Testis (tissue), 3 donors: ENCODE data around the gene SURF2. TPM values are rescaled to one million over a fixed set of nuclear protein-coding genes. Genes with fewer than 3 reads are reported as not detected.

Experiments used
- DNase-seq: peaks from one replicate; pipeline ENCODE4 v3.0.0-alpha.2; 2019
- H3K27ac ChIP-seq, 2 donors: fragments of 200-600 bp; sonication (generic); one replicate each; pipeline ENCODE4 v1.5.1; 2019
- H3K27me3 ChIP-seq: fragments of 200-600 bp; sonication (generic); one replicate; pipeline ENCODE4 v1.5.1; 2019
- H3K36me3 ChIP-seq: fragments of 200-600 bp; sonication (generic); one replicate; pipeline ENCODE4 v1.5.1; 2017; ENCODE audit warnings: low read depth; ENCODE audit errors: missing control alignments
- H3K4me1 ChIP-seq: fragments of 200-600 bp; sonication (generic); one replicate; pipeline ENCODE4 v1.5.1; 2019
- H3K4me3 ChIP-seq, 2 donors: fragments of 200-600 bp; sonication (generic); one replicate each; pipeline ENCODE4 v1.5.1; 2017 to 2019
- H3K9me3 ChIP-seq: fragments of 200-600 bp; sonication (generic); one replicate; pipeline ENCODE4 v1.5.1; 2017
- CTCF ChIP-seq, 3 experiments: fragments of 450-650 bp in 2 of 3; fragments of 200-600 bp in 1 of 3; sonication (generic) in 1 of 3; IDR thresholded peaks; one replicate each; pipeline ENCODE4 v1.5.1; 2016 to 2019; ENCODE audit warnings: antibody characterized with exemption in 3 of 3, mild to moderate bottlenecking in 2 of 3, moderate library complexity in 1 of 3
- POLR2A ChIP-seq: fragments of 450-650 bp; IDR thresholded peaks from one replicate; pipeline ENCODE4 v1.6.1; 2017; ENCODE audit warnings: antibody characterized with exemption, mild to moderate bottlenecking, moderate library complexity
- WGBS, 2 donors: methylation state at CpG; one replicate each; pipeline ENCODE4 v1.1.5; 2018; 5-methylcytosine and 5-hydroxymethylcytosine counted together
- intact Hi-C: fragments of 100-400 bp; cut with DNase I; formaldehyde crosslinking; loops from one replicate; pipeline ENCODE4 v1.15.1; 2023; ENCODE audit warnings: low total_unique reads
- polyA plus RNA-seq: library from polyadenylated mRNA; stranded (reverse); fragments of 350-450 nt; fragmentation: Illumina TruSeq; extraction: RNeasy Lipid Tissue Mini Kit (QIAGEN cat#74804); gene quantifications from one replicate; pipeline ENCODE4 v1.2.3, GENCODE V29; 2014; ENCODE audit warnings: low read depth, low replicate concordance; ENCODE audit not compliant: insufficient read depth
- total RNA-seq, 2 donors: library from RNA; depleted of rRNA; stranded (reverse); fragments of >200 nt; gene quantifications; one replicate each; pipeline ENCODE4 v1.2.3, GENCODE V29; 2016

The SURF2 gene
- total and polyA plus RNA-seq, 3 donors from 2014 or later: 103 to 160 (median 121) TPM

DNA sequence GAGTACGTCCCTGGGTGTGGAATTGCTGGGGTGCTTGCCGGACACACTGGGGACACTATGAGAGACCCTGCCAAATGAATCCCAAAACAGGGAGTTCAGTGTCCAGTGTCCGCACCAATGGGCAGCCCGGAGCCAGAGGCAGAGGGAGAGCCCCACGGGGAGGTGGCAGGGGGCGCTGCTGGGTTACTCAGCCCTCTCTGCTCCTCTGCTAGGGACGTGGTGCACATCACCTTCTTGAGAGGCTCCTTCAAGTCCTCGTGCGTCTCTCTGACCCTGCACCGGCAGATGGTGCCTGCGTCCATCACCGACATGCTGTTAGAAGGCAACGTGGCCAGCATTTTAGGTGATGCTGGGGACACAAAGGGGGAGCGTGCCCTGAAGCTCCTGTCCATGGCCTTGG, 40.6 kb downstream of the SURF2 start:
- no peaks in the 10 kb centered on the region for H3K9me3 ChIP-seq
- no peaks in the 10 kb centered on the region for H3K27me3 ChIP-seq
- no peak overlapping the region for H3K4me3 ChIP-seq
- TF ChIP-seq POLR2A (no peak), CTCF (IDR thresholded peaks at IDR 0.05) (no peak)
- DNase-seq: peak; percentile 28
- H3K36me3 ChIP-seq: no peaks in the 10 kb centered on the region
- intact Hi-C loops: no loop called here
- H3K4me1 ChIP-seq: no peaks in the 10 kb centered on the region
- 62 to 67% methylated on average over 3 to 14 of the region's 14 CpGs for WGBS, 2 donors
- no peak overlapping the region for H3K27ac ChIP-seq

GRCh38 chr9:133397370-133397769, 41.0 kb downstream of the SURF2 start:
- no peak for DNase-seq
- 83 to 84% methylated on average over 6 of the region's 6 CpGs for WGBS, 2 donors
- no peak overlapping the region for H3K4me3 ChIP-seq
- intact Hi-C loops: no loop called here
- no peaks in the 10 kb centered on the region for H3K9me3 ChIP-seq
- H3K4me1 ChIP-seq: no peaks in the 10 kb centered on the region
- H3K27me3 ChIP-seq: no peaks in the 10 kb centered on the region
- H3K36me3 ChIP-seq: no peaks in the 10 kb centered on the region
- no peak for TF ChIP-seq POLR2A
- TF ChIP-seq CTCF (IDR thresholded peaks at IDR 0.05): no peak
- H3K27ac ChIP-seq: no peak overlapping the region

DNA sequence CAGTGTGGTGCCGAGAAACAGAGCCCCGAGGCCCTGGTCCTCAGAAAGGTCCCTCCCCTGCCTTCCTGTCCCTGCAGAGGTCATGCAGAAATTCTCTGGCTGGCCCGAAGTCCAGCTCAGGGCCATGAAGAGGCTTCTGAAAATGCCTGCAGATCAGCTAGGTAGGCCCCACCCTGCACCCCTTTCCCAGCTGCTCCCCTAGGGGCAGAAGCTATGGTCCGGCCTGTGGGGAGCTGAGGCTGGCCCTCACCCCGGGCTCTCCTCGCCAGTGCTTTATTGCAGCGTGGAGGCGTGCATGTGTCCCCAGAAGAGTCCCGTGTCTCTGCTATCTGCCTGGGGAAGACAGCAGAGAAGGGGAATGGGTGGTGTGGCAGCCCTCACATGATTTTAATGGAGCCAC, 41.5 kb downstream of the SURF2 start:
- no peak for DNase-seq
- TF ChIP-seq POLR2A: no peak
- no peak for TF ChIP-seq CTCF (IDR thresholded peaks at IDR 0.05)
- no peaks in the 10 kb centered on the region for H3K36me3 ChIP-seq
- no peak overlapping the region for H3K27ac ChIP-seq
- no peak overlapping the region for H3K4me3 ChIP-seq
- no peaks in the 10 kb centered on the region for H3K9me3 ChIP-seq
- H3K27me3 ChIP-seq: no peaks in the 10 kb centered on the region
- no peaks in the 10 kb centered on the region for H3K4me1 ChIP-seq
- WGBS, 2 donors: 68 to 69% methylated on average over 8 to 9 of the region's 9 CpGs
- intact Hi-C loops: no loop called here

DNA sequence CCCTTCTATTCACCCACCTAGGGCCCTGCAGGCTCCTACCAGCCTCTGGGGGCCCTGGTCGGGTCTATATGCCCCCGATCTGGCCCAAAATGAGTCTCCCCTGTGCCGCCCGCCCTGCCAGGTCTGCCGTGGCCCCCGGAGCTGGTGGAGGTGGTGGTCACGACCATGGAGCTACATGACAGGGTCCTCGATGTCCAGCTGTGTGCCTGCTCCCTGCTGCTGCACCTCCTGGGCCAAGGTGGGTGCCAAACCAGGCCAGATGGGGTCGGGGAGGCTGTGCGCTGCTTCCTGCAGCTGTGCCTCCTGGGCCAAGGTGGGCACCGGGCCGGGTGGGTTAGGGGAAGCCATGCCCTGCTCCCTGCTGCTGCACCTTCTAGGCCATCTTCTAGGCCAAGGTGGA, 43.9 kb downstream of the SURF2 start:
- Histone ChIP-seq H3K4me3 (no peak overlapping the region), H3K27me3 (no peaks in the 10 kb centered on the region), H3K27ac (no peak overlapping the region), H3K36me3 (no peaks in the 10 kb centered on the region), H3K9me3 (no peaks in the 10 kb centered on the region), H3K4me1 (no peaks in the 10 kb centered on the region)
- intact Hi-C loops: no loop called here
- no peak for DNase-seq
- TF ChIP-seq CTCF (IDR thresholded peaks at IDR 0.05) (no peak), POLR2A (no peak)
- 89 to 90% methylated on average over 2 to 12 of the region's 12 CpGs for WGBS, 2 donors

DNA sequence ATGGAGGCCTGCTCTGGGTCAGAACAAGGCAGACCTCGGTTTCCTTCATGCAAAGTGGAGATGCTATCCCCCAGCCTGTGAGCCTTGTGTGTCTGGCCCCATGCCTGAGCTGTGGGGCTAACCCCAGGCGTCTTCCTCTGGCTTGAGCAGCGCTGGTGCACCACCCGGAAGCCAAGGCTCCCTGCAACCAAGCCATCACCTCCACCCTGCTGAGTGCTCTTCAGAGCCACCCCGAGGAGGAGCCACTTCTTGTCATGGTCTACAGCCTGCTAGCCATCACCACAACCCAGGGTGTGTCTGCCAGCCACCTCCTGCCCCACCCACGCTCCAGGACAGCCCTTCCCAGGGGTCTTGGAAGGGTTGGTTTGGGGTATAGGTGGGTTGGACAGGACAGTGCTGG, 45.2 kb downstream of the SURF2 start:
- H3K9me3 ChIP-seq: no peaks in the 10 kb centered on the region
- no peak for TF ChIP-seq CTCF (IDR thresholded peaks at IDR 0.05)
- no peak for TF ChIP-seq POLR2A
- intact Hi-C loops: no loop called here
- H3K4me1 ChIP-seq: no peaks in the 10 kb centered on the region
- DNase-seq: no peak
- no peak overlapping the region for H3K27ac ChIP-seq
- no peak overlapping the region for H3K4me3 ChIP-seq
- H3K27me3 ChIP-seq: no peaks in the 10 kb centered on the region
- H3K36me3 ChIP-seq: no peaks in the 10 kb centered on the region
- 89 to 90% methylated on average over 2 to 6 of the region's 6 CpGs for WGBS, 2 donors
